Measurements from ENCODE around the gene SMIM43. TPM values are rescaled to one million over a fixed set of nuclear protein-coding genes. Genes with fewer than 3 reads are reported as not detected.
"Not testable (repeated sequence)": the region's sequence is repeated elsewhere in the genome, so short reads cannot be mapped to it uniquely, and the experiment has no call there.

The SMIM43 gene
- total RNA-seq, 1 experiment from 2014 or later, result 0.33 TPM

DNA sequence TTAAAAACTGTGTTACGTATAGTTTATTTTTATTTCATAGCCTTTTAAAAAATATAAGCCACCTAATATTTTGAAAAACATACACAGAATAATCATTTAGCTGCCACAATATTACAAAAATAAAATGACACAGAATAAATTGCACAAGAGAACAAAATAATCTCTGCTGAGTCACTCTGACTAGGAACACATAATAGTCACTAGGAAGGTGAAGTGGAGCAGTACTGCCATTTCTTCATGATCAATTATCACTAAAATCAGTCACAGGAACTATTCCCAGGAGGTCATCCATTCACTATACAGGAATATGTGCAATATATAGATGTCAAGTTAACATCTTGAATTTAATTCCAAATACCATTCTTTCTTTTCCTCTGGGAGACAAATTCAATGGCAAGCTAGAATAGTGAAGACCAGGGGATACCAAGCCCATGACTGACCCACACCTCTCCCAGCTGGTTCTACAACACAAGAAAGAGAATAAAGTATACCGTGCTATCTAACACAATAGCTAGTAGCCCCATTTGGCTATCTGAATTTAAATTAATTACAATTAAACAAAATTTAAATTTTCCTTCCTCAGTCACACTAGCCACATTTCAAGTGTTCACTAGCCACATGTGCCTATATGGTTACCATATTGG is 5.9 kb downstream of the SMIM43 start (continued):
- TF ChIP-seq ZNF425 (CRISPR knock-in tag; conservative IDR thresholded peaks at IDR 0.05) (no peak), KAT7 (CRISPR knock-in tag; IDR thresholded peaks at IDR 0.05; ENCODE audit: borderline replicate concordance) (no peak), OVOL2 (CRISPR knock-in tag; IDR thresholded peaks at IDR 0.05; ENCODE audit: borderline replicate concordance) (no peak), GABPB1 (CRISPR knock-in tag; IDR thresholded peaks at IDR 0.05) (no peak), TCF7 (CRISPR knock-in tag; IDR thresholded peaks at IDR 0.05; ENCODE audit: low read depth) (no peak), ERG (CRISPR knock-in tag; IDR thresholded peaks at IDR 0.05) (no peak), ZNF671 (CRISPR knock-in tag; IDR thresholded peaks at IDR 0.05) (no peak)

- H3K9me3 Mint-ChIP-seq; H3K4me3 Mint-ChIP-seq; POLR2A ChIA-PET; CTCF ChIA-PET; DNase-seq (ENCODE audit: low spot score); H3K27ac Mint-ChIP-seq; ATAC-seq; H3K36me3 Mint-ChIP-seq: not testable (repeated sequence)
- peaks cover 83% of the 10 kb centered on the region for H3K27me3 Mint-ChIP-seq (ENCODE audit: low read depth)
- peaks cover 24% of the 10 kb centered on the region for H3K4me1 Mint-ChIP-seq
These were observed 12.8 kb downstream of the SMIM43 start for GRCh38 chr4:121752142-121752541.

DNA sequence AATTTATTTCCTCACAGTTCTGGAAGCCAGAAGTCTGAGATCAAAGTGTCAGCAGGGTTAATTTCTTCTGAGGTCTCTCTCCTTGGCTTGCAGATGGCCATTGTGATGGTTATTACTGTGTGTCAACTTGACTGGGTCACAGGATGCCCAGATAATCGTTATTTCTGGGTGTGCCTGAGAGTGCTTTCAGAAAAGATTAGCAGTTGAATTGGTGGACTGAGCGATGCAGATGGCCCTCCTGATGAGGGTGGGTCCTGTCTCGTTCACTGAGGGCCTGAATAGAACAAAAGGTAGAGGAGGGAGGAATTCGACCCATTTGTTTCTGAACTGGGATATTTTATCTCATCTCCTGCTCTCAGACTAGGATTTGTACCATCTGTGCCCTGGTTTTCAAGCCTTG is 15.7 kb downstream of the SMIM43 start:
- Mint-ChIP-seq H3K4me3 (no peak overlapping the region), H3K9me3 (no peaks in the 10 kb centered on the region), H3K27ac (no peak overlapping the region), H3K4me1 (peaks cover 24% of the 10 kb centered on the region), H3K36me3 (no peaks in the 10 kb centered on the region), H3K27me3 (ENCODE audit: low read depth) (peaks cover 93% of the 10 kb centered on the region)
- CTCF ChIA-PET, result interaction anchor here (0.6 kb wide), 1 partner anchor 1021 kb away, joined by 5 read pairs; no protein-coding TSS in a partner anchor
- ATAC-seq (peak; percentile 100), DNase-seq (ENCODE audit: low spot score) (peak; percentile 48)
- POLR2A ChIA-PET, result no interaction called here
- TF ChIP-seq, protein P1, sequence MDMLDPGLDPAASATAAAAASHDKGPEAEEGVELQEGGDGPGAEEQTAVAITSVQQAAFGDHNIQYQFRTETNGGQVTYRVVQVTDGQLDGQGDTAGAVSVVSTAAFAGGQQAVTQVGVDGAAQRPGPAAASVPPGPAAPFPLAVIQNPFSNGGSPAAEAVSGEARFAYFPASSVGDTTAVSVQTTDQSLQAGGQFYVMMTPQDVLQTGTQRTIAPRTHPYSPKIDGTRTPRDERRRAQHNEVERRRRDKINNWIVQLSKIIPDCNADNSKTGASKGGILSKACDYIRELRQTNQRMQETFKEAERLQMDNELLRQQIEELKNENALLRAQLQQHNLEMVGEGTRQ (CRISPR knock-in tag; IDR thresholded peaks at IDR 0.05), result no peak
- peak; percentile 70 for TF ChIP-seq FOXK1 (CRISPR knock-in tag; IDR thresholded peaks at IDR 0.05)
- no peak for TF ChIP-seq NR3C1 (CRISPR knock-in tag; conservative IDR thresholded peaks at IDR 0.05; ENCODE audit: low read depth)
- TF ChIP-seq ZNF416 (CRISPR knock-in tag; IDR thresholded peaks at IDR 0.05), result peak; percentile 100
- no peak for TF ChIP-seq ZNF671 (CRISPR knock-in tag; IDR thresholded peaks at IDR 0.05)
- TF ChIP-seq AFF4 (CRISPR knock-in tag; IDR thresholded peaks at IDR 0.05; ENCODE audit: borderline replicate concordance), result no peak
- peak; percentile 92 for TF ChIP-seq ETV6 (CRISPR knock-in tag; IDR thresholded peaks at IDR 0.05)
- no peak for TF ChIP-seq NFATC4 (CRISPR knock-in tag; IDR thresholded peaks at IDR 0.05)
- TF ChIP-seq ARID4B (CRISPR knock-in tag; IDR thresholded peaks at IDR 0.05; ENCODE audit: borderline replicate concordance), result peak; percentile 53; the same call in 1 of the 2 replicates
- peak; percentile 92 for TF ChIP-seq TEAD1 (CRISPR knock-in tag; IDR thresholded peaks at IDR 0.05)
- TF ChIP-seq ZNF121 (CRISPR knock-in tag; IDR thresholded peaks at IDR 0.05), result no peak
- TF ChIP-seq, protein P2, sequence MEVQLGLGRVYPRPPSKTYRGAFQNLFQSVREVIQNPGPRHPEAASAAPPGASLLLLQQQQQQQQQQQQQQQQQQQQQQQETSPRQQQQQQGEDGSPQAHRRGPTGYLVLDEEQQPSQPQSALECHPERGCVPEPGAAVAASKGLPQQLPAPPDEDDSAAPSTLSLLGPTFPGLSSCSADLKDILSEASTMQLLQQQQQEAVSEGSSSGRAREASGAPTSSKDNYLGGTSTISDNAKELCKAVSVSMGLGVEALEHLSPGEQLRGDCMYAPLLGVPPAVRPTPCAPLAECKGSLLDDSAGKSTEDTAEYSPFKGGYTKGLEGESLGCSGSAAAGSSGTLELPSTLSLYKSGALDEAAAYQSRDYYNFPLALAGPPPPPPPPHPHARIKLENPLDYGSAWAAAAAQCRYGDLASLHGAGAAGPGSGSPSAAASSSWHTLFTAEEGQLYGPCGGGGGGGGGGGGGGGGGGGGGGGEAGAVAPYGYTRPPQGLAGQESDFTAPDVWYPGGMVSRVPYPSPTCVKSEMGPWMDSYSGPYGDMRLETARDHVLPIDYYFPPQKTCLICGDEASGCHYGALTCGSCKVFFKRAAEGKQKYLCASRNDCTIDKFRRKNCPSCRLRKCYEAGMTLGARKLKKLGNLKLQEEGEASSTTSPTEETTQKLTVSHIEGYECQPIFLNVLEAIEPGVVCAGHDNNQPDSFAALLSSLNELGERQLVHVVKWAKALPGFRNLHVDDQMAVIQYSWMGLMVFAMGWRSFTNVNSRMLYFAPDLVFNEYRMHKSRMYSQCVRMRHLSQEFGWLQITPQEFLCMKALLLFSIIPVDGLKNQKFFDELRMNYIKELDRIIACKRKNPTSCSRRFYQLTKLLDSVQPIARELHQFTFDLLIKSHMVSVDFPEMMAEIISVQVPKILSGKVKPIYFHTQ (CRISPR knock-in tag; IDR thresholded peaks at IDR 0.05), result no peak
